ENCODE data around the gene CCDC9B. TPM values are rescaled to one million over a fixed set of nuclear protein-coding genes. Genes with fewer than 3 reads are reported as not detected.
A peak's percentile ranks its signal among the peaks of the same experiment; 100 is the strongest.

The CCDC9B gene
- total RNA-seq, 1 donor from 2014 or later, result 72.5 TPM

- peaks cover 58% of the 10 kb centered on the region for H3K4me1 ChIP-seq
- H3K27ac ChIP-seq, result peak overlapping the region; percentile 24
- no peaks in the 10 kb centered on the region for H3K27me3 ChIP-seq
- ATAC-seq, result no peak
- no peak for TF ChIP-seq CTCF (IDR thresholded peaks at IDR 0.05)
- peaks cover under 1% of the 10 kb centered on the region for H3K36me3 ChIP-seq
- intact Hi-C loops (cut with DNase I), result no loop called here
- no peak for DNase-seq
- H3K9me3 ChIP-seq, result no peaks in the 10 kb centered on the region
- H3K4me3 ChIP-seq, result no peak overlapping the region
Observed at GRCh38 chr15:40342416-40343320, 1.9 kb upstream of the CCDC9B start.

DNA sequence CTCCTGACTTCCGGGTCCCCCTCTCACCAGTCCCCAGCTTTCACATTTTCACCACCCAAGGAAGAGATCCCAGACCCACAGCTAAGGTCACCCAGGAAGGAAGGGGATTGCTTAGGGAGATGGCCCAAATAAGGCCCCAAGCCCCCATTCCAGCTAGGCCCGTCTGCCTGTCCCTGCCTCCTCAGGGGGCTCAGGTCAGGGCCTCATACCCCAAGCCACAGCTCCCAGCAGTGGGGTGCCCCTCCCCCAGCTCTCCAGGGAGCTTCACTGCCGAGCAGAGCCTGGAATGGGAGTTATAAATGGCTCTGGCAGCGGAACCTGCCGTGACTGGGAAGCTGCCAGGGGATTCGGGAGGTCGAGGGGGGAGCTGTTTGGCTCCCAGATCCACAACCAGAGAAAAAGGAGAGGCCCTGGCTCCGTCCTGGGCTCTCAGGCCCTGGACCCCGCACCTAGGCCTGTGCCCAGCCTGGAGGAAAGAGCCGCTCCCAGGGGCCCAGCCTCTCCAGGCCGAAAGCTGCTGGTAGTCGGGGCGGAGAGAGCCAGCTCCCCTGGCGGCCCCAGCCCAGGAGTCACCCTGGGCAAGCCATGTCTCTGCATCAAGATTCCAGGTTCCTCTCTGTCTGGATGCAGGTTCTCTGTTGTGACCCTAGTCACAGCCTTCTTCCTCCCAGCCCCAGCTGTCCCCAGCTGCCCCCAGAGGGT is 550 bp downstream of the CCDC9B start:
- Histone ChIP-seq H3K4me1 (peaks cover 81% of the 10 kb centered on the region), H3K9me3 (no peaks in the 10 kb centered on the region), H3K36me3 (peaks cover 16% of the 10 kb centered on the region), H3K4me3 (peak overlapping the region; percentile 60), H3K27ac (peak overlapping the region; percentile 95), H3K27me3 (no peaks in the 10 kb centered on the region)
- intact Hi-C loops (cut with DNase I), result no loop called here
- DNase-seq (peak; percentile 81), ATAC-seq (peak; percentile 25)
- no peak for TF ChIP-seq CTCF (IDR thresholded peaks at IDR 0.05)

DNA sequence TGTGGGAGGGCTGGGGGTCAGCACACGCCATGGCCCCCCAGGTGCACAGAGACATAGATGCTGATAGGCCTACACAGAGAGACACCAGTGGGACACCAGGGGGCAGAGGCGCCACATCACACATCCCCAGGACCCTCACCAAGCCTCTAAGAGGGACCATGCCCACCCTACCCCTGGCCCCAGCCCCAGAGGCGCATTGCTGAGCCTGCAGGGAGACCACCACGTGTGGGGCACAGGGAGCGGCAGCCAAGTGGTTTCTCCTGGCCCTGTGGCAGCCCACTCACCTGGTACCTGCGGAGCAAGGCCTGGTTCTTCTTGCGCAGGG is 1.2 kb downstream of the CCDC9B start:
- no peaks in the 10 kb centered on the region for H3K9me3 ChIP-seq
- H3K36me3 ChIP-seq, result peaks cover 16% of the 10 kb centered on the region
- no peak for ATAC-seq
- H3K4me1 ChIP-seq, result peaks cover 87% of the 10 kb centered on the region
- H3K27me3 ChIP-seq, result no peaks in the 10 kb centered on the region
- peak overlapping the region; percentile 95 for H3K27ac ChIP-seq
- intact Hi-C loops (cut with DNase I), result no loop called here
- peak overlapping the region; percentile 60 for H3K4me3 ChIP-seq
- no peak for DNase-seq
- TF ChIP-seq CTCF (IDR thresholded peaks at IDR 0.05), result no peak

DNA sequence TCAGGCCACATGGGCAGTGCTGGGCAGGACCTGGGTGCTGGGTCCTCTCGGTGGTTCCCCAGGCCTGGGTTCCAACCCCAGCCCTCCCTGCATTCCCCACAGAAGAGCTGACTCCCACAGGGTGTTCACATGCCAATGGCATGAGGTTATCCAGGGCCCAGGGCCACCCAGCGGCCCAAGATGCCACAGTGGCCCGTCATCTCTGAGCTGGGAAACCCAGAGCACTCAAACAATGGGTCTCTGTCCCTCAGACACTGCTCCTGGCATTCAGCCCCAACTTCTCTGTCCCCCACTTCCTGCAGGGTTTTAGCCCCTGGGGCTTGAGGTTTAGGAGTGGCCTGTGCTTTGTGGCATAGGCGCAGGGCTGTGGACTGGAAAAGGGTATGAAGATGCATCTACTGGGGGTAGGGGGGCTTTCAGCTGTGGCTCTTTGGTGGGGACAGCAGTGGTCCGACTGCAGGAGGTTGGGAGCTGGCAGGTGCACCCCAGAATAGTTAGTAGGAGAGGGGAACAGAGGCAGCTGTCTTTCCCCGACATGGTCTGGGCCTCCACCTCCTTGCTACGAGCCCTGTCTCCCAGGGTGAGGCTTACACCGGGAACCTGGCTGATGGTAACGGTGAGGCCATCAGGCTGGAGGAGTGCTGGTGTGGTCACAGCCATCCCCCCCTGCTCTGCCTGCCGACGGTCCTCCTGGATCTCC is 1.7 kb downstream of the CCDC9B start:
- Histone ChIP-seq H3K36me3 (peaks cover 16% of the 10 kb centered on the region), H3K9me3 (no peaks in the 10 kb centered on the region), H3K4me3 (peak overlapping the region; percentile 60), H3K27me3 (no peaks in the 10 kb centered on the region), H3K27ac (peak overlapping the region; percentile 95), H3K4me1 (peaks cover 87% of the 10 kb centered on the region)
- no peak for DNase-seq
- peak; percentile 30 for ATAC-seq
- intact Hi-C loops (cut with DNase I), result no loop called here
- TF ChIP-seq CTCF (IDR thresholded peaks at IDR 0.05), result no peak

DNA sequence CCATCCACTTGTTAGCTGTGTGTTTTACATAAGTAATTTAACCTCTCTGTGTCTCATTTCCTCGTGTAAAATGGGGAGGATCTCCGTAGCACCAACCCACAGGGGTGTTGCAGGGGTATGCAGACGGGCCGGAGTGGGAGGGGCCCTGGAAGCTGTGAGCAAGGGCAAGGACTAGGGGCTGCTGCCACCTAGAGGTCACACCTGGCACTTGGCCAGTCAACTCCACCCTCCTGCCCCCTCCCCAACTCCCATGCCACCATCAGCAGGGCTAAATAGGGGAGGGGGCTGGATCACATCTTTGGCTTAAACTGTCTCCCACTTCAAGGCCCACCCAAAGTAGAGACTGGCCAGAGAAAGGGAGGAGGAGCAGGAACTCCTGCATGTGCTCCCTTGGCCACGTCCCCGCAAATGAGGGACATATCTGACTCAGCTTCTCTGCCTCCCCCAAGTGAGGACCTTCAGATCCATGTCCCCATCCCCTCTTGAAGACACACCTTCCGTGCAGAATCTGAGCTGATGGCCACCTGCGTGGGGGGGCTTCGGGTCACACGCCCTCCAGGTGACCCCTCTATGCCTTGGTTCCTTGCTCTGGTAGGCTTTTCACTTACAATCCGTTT is 2.6 kb downstream of the CCDC9B start:
- intact Hi-C loops (cut with DNase I), result no loop called here
- H3K9me3 ChIP-seq, result no peaks in the 10 kb centered on the region
- H3K4me1 ChIP-seq, result peaks cover 91% of the 10 kb centered on the region
- peaks cover 16% of the 10 kb centered on the region for H3K36me3 ChIP-seq
- H3K27ac ChIP-seq, result peak overlapping the region; percentile 95
- TF ChIP-seq CTCF (IDR thresholded peaks at IDR 0.05), result peak; percentile 77
- DNase-seq (peak; percentile 89), ATAC-seq (peak; percentile 52)
- no peaks in the 10 kb centered on the region for H3K27me3 ChIP-seq
- no peak overlapping the region for H3K4me3 ChIP-seq
